ENCODE data around the gene ALG14.

The ALG14 gene

DNA sequence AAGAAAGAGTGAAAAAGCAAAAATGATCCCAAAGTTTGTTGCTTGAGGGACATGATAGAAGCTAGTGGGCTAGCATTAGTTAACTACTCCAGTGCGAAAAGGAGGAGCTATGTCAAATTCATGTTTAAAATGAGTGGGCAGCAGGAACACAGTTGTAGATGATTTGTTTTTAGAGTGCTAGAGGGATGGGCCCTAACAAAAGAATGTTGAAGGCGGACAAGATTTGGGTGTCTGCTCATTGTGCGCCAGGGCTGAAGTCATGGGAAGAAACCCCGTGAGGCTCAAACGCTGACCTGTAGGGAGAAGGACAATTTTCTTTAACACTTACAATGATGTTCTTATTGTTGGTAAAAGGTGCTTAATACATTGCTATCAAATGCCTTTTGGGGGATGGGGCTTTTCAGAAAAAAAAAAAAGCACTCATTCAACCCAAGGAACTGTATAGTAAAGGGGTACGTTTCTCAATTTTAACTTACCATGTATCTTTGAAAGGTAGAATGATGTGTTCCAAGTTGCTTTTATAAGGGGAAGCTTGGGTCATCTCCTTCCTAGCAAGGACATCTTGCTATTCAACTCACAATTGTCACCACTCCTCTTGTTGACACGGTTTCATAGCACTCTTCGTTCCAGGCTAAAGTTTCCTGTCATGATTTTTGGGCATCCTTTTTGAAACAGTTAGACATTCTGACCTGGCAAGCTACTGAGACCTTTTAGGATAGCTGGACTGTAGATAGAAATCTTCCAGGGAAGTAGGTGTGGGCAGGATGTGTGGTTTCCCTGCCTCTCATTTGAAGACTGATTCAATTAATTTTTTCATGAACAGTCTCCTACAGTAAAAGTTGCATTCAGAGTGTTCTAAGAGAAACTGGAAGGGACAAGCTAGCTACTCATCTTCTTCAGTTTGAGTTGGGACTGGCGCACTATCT lies 92.8 kb downstream of the ALG14 start:
- DNase-seq = no peak

DNA sequence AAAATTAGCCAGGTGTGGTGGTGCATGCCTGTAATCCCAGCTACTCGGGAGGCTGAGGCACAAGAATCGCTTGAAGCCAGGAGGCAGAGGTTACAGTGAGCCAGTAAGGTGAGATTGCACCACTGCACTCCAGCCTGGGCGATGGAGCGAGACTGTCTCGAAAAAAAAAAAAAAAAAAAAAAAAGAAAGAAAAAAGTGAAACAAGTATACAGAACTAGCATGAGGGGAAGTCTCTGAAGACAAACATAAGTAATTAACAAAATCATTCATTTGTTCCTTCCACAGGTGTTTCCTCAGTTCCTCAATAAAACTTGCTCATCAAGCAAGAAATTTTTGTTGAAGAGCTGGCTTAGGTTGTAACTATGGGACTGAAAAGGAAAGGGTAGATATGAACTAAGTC lies 93.6 kb downstream of the ALG14 start:
- DNase-seq = no peak

DNA sequence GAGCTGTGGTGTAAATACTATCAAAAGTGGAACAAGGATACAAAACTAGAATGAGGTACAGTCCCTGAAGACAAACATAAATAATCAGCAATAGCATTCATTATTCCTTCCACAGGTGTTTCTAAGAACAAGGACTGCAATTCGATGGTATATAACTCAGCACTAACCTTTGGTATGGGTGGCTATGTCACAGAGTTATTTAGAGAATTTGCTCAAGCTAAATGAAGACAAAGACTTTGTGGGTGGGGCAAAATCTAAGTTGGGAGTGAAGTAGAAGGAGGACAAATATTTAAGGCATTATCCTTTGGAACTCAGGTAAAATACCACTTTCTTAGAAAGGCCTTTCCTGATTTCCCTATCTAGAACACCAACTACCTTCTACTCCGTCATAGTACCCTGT lies 94.3 kb downstream of the ALG14 start:
- no peak for DNase-seq

DNA sequence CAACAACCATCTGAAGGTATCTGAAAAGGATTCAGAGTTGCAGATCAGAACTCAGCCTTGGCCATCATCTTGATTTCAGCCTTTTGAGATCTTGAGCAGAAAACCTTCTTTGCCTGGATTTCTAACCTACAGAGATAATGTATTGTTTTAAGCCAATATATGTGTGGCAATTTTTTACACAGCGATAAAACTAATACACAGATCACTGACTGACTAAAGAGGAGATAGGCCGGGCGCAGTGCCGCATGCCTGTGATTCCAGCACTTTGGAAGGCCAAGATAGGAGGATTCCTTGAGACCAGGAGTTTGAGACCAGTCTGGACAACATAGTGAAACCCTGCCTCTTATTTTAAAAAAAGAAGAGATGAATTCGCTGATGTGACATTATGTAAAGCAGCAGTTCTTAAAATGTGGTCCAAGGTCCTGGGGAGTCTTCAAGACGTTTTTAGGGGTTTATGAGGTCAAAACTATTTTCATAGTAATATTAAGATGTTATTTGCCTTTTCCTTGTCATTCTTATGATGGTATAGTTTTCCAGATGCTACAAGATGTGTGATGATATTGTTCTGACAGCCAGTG lies 95.7 kb downstream of the ALG14 start:
- DNase-seq = no peak

DNA sequence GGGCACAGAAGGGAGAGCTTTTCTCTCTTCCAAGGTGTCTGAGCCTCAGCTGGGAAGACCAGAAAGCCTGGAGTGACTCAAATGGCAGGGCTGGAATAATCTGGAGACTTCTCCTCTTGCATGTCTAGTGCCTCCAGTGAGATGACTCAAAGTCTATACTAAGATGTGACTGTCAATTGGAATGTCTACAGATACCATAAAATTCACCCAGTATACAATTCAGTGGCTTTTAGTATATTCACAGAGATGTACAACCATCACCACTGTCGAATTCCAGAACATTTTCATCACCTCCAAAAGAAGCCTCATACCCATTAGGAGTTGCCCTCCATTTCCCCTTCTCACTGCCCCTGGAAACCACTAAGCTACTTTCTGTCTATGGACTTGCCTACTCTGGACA lies 97.9 kb downstream of the ALG14 start:
- DNase-seq = peak; percentile 57

DNA sequence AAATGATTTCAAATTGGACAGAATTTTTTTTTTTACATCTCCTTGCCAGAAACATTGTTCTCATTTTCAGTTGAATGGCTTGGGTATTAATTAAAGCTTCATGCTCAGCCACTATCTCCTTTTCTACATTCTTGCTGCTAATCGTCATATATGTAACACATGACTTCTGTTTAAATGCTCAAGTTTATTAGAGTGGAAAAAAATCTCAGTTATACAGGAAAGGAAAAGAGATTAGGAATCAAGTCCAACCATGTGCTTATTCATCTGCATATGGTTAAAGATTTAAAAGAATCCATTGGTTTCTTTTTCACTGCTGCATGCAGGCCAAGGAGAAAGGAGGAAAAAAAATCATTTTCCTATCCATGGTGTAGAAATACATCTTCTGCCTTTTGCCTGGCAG lies 98.5 kb downstream of the ALG14 start:
- DNase-seq = no peak

DNA sequence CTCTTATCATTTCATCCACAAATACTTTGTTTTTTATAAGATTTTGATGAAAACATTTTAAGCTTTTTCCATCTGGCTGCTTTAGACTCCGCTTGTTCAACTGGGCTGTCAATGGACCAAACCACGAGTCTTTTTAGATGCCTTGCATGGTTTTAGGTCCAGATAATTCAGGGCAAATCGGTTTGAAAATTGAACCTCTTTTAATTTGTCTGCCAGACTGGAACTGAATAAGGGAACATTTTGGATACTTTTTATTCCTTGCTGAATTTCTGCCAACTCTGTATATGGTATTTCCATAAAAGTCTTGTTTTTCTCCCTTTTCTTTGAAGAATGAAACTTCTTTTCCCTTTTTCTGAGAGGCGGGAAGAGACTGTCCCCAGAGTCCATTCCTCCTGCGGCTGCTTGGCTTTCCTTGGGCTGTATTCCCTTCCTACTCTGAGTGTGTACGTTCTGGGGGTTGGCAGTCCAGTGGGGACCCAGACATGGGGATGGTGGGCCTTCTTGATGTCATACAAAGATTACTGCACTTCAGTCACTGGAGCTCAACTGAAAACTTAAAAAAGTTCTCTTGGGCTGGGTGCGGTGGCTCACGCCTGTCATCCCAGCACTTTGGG lies 99.3 kb downstream of the ALG14 start:
- no peak for DNase-seq

DNA sequence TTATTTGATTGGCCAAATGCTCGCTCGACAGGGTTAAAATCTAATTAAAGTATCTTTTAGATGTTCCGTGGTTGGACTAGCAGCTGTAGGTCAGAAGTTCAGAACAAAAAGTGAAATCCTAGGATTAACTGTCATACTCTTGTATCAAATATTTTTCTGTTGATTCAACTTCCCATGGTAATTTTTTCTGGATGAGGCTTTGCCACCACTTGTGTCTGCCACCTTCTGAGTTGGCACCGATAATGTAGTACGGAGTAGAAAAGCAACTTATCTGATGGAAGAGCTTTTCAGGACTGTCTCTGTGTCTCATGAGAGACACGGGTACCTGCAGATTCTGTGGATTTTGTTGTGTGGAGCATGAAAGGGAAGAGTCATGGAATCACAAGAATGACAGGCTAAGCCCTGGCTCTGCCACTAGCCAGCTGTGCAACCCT lies 101.2 kb downstream of the ALG14 start:
- DNase-seq = no peak

DNA sequence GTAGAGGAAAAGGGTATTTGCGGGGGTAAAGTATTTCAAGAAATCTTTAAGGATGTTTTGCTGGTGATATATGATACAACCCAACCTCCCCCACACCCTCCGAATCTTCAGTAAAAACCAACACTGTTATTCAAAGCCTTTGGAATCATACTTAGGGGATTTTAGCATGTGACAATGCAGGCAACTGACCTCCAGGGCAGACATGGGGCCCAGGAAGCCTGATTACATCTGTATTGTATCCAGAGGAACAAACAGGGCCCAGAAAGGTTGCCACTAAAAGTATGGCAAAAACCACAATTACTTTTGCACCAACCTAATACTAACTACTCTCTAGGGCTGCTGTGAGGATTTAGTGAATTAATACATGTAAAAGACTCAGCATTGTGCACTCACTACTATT lies 102.0 kb downstream of the ALG14 start:
- no peak for DNase-seq

DNA sequence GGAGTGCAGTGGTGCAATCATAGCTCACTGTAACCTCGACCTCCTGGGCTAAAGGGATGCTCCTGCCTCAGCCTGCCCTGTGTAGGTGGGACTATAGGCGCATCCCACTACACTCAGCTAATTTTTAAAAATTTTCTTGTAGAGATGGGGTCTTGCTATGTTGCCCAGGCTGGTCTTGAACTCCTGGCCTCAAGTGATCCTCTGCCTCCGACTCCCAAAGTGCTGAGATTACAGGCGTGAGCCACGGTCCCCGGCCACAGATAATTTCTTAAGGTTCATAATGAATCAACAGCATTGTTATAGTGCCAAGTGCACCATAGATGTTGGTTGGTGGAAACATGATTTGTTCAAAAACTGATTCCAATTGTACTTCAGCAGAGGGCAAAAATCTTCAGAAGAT lies 103.6 kb downstream of the ALG14 start:
- no peak for DNase-seq

DNA sequence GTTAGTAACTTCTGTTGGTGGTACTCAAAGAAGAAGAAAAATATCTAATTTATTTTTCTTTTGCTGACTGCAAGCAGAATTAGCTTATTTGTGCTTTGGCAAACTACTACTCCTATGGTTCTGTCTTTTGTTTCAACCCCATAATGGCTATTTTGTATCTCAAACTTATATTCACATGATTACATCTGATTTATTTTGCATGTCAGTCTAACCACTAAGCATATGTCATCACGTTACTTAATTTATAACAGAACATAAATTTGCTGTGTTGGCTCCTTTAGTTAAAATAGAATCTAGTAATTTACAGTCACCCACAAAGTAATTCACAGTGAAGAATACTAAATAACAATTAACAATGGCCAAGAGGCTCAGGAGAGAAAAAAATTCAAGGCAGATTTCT lies 106.7 kb downstream of the ALG14 start:
- no peak for DNase-seq

DNA sequence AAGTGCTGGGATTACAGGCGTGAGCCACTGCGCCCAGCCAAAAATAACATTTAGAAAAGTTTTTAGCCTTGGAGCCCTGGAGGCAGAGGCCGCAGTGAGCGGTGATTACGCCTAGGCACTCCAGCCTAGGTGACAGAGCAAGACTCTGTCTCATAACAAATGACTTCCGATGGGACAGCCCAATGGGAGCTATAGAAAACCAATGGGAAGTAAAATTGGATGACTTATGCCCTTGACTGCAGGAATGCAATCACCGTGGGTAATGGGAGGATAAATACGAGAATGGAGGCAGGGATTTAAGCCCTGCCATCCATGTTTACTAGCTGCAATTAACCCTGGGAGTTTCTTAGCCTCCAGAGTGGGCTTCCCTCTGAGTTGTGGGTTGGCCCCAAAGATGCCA lies 108.9 kb downstream of the ALG14 start:
- no peak for DNase-seq

DNA sequence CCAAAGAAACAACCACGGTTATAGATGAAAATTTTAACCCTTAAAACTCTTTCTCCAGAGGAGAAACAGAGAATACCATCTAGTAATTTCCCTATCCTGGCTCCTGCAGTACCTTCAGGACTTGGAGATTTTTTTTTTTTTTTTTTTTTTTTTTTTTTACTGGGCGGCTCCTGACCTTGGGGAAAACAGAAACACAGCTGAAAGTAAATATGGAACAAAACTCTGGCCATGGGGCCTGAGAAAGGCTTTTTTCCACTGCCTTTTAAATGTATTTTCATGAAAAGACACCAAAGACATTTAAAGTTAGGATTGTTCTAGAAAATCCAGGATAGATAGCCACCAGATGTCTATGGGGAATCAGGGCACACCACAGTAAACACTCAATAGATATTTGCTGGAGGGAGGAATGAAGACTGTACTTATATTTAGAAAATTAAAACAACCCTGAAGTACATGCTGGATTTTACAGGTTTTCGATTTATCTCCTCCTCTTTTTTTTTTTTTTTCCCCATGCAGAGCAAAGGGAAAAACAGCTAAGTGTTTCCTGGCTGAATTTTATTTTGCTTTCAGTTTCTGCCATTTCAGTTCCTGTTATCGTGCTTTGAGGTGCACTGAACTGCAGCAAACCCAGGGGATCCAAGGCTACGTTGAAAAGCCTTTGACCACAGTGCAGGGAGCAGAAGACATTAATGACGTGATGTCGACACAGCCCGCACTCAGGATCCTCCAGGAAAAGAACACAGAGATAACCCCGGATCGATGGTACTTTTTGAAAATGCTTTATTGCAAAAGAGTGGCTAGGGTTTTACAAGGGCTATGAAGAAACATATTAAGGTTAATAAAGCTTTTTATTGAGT lies 110.1 kb downstream of the ALG14 start:
- no peak for DNase-seq

DNA sequence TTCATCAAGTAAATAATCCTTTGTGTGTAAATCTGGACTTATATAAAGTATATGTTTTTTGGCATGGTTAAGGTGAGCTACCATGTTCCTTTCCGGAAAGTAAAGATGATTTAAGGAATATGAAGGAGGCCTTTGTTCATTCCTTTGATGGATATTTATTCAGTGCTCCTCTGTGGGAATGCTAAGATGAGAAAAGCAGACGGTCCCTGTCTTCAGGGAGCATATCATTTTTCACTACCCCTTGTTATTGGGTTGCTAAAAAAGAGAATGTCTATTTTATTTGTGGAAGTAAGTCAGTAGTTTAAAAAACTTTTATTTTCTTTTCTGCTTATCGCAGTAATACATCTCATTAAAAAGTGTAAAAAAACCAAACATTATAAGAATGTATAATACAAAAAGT lies 110.8 kb downstream of the ALG14 start:
- no peak for DNase-seq

DNA sequence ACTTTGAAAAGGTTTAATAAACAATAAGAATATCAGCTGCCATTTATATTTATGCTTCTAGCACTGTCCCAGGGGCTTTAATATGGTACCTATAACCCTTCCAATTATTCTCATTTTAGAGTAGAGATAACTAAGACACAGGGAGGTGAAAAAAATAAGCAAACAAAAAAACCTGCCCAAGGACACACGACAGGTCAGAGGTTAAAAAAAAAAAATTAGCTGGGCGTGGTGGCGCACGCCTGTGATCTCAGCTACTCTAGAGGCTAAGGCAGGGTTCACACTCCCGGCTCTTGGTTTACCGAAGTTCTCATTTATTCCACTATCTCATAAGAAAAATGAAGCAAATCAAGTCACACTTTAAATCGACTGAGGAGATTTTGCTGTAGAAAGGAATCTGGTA lies 111.2 kb downstream of the ALG14 start:
- no peak for DNase-seq

DNA sequence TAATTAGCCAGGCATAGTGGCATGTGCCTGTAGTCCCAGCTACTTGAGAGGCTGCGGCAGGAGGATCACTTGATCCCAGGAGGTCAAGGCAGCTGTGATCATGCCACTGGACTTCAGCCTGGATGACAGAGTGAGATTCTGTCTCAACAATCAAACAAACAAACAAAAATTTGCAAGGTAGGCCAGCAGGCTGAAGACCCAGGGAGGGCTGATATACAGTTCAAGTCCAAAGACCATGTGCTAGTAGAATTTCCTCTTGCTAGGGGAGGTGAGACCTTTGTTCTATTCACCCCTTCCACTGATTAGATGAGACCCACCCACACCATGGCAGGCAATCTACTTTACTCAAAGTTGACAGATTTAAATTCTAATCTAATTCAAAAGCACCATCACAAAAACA lies 114.7 kb downstream of the ALG14 start:
- DNase-seq = no peak

DNA sequence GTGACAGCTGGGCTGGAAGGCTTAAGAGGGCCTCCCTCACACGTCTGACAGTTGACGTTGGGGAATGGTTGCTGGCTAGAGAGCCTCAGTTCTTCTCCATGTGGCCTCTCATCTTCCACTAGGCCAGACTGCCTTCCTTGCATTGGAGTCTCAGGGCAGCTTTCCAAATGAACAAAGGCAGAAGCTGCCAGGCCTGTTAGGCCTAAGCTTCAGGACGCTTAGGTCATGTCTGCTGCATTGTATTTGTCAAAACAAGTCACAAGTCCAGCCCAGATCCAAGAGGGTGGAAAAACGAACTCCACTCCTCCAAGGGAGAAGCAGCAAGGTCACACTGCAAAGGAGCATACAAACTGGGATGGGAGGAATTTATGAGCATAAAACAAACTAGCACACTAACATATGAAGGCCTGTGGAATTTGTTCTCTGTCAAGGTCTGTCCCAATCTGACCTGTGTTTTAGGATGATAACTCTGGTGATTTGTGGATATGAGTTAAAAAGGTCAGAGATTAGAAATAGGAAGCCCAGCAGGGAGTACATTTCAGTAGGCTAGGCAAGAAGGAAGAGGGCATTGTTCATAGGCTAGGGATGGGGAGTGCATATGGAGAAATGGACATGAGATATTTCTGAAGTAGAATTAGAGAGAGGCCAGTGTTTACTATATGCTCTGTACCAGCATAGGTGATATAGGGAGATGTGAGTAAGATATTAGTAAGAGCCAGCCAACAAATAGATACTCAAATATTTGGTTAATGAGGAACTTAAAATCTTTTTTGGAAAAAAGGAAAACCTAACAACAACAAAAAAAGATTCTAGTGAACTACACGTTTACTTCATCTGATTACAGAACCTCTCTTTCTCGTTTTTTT lies 116.8 kb downstream of the ALG14 start:
- no peak for DNase-seq

DNA sequence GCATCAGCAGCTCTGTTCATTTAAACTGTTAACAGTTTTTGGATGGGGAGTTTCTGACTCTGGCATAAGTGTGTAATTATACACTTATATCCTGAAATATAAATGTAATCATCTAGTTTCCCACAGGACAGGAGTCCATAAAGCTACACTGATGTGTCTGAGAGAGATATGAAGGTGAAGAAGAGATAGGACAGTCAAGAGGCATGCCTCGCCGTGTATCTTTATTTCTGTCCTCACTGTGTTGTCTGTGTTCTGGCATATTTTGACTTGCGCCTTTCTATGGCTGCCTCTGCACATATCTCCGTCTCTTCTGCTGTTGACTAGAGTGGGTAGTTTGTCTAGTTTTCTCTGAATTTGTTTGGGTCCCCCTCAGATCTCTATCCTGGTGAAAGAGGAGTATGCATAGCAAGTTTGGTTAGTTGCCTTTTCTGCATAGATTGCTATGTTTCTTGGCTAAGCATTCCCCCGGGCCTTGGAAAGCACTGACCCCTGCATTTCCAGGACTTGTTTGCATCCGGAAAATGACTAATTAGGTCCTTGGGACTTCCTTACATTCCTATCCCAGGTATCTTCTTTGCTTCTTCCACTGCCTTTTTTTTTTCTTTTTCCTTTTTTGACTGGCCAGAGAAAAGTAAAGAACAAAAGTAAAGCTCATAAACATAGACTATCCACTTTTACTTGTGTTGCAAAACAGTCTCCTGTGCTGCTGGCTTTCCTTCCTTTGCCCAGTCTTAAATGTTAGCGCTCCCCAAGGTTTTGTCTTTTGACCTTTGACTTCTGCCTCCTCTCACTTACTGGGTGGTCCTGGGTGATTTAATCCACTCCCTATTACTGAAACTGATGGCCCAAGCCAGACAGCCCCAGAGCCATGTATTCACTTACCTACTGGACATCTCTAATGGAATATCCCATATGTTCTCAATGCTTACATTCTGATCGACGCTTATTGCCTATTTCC lies 118.2 kb downstream of the ALG14 start:
- DNase-seq = no peak

DNA sequence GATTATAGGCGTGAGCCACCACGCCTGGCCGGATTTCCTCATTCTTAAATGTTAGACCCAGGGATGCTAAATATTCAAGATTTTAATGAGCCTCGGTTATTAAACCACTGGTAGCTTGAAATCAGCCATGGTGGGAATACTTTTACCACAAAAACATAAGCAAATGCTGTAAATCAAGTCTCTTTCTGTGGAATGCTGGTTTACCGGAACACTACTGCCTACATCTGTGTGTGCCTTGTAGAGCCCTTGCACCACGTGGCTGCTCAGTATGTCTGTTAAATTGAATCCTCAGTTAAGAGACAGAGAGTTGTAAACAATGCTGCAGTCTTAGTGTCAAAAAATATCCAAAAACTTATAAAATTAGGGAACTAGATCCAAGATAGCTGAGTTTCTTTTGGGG lies 119.0 kb downstream of the ALG14 start:
- DNase-seq = no peak

DNA sequence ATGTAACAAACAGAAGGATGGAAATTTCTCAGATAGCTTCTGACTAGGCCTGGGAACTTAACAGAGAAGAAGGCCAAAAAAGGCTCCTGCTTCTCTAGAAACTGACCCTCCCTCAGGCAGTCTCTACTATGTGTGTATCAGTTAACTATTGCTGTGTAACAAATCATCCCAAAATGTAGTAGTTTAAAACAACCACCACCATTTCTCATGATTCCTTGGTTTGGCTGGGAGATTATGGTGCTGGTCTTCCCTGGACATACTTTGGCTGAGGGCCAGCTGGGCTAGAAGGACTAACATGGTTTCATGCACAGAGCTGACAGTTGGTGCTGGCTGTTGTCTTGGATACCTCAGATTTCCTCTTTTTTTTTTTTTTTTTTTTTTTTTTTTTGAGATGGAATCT lies 119.6 kb downstream of the ALG14 start:
- DNase-seq = no peak

DNA sequence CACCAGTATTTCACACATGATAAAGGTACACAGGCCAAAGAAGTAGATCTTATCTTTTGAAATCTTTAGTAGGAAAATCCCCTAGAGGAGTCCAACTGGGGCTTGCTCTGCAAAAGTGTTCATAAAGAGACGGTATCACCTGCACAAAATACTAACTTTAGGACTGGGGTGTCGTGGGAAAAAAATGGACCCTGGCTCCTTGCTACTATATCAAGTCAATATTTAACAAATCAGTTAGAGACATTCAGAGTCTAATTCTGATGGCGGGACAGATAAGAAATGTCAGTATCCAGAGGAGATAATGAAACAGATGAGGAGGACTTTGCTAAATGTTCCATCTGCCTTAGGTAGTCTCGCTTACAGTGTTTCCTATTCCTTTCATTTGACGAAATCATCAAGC lies 120.2 kb downstream of the ALG14 start:
- DNase-seq = no peak
